NCI-H510A treated with DMSO at 0.1 percent for 48 hours (cell line): ENCODE measurements around the gene KMT2B.
A peak's percentile ranks its signal among the peaks of the same experiment; 100 is the strongest.
"Not testable (repeated sequence)": the region's sequence is repeated elsewhere in the genome, so short reads cannot be mapped to it uniquely, and the experiment has no call there.

Experiments used
- DNase-seq: peaks from one replicate; lab custom pipeline; 2025; lab: John Stamatoyannopoulos, UW

KMT2B gene

DNA sequence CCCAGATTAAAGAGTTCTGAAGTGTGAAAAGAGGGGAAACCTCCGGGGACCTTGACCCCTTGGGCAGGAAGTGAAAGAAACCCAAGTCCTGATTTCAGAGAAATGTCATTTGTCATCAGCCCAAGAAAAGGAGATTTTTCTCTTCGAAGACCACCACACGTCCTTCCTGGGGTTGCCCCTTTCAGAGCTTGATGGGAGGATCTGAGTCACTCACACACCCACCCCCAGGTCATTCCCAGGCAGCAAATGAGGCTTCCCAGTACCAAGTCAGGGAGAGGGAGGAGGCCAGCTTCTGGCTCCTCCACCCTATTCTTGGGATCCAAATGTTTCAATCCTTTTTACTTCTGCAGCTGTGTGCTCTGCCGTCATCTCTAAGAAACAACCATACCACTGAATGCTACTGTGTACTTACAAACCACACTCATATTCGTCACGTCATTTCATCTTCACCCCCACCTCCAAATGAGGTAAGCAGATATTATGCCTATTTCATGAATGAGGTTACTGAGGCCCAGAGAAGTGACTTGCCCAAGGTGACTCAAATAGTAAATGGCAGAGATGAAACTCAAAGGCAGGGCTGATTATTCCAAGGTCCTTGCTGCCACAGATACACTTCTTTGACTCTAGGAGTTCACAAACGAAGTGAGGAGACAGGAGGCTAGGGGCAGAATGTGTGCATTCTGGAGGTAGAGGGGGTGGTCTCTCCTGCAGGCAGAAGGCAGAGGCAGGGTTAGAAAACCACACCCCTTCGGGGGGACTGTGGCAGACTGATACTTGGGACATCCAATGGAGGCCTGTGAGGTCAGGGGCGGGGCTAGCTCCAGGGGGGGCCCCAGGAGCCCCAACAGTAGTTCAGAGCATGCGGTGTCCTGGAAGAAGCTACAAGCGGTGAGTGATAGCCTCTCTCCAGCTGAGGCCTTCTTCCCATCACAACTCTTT, 5.0 kb upstream of the KMT2B start:
- no peak for DNase-seq

GRCh38 chr19:35713506-35713850, 4.3 kb upstream of the KMT2B start:
- no peak for DNase-seq

DNA sequence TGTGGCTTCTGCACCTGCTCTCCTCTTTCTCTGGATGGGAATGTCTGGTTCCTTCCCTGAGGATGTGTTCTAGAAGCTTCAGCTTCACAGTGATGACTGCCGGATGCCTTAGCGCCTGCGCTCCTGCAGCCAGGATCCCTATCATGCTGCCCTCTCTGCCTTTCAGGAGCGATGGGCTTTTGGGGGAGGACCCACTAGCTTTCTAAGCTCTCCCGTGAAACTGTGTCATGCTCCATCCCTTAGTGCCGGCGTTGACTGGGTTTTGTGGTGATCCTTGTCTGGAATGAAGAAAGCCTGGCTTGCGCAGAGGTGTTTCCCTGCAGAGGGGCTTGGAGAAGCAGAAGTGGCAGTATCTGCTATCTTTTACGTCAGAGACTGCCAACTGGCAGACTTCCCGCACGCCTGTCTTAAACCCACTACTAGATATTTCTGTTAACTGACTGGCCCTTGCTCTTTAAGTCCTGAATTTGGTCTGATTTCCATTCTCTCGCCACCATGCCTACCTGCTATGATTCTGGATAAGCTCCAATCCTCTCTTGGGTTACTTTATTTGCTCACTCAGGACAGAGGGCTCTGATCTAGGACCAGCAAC, 3.8 kb upstream of the KMT2B start:
- no peak for DNase-seq

GRCh38 chr19:35714601-35715354, 3.0 kb upstream of the KMT2B start:
- no peak for DNase-seq

- no peak for DNase-seq
These were observed 2.4 kb upstream of the KMT2B start for GRCh38 chr19:35715355-35715809.

GRCh38 chr19:35715981-35716800, 1.6 kb upstream of the KMT2B start:
- DNase-seq, result no peak

- peak; percentile 83 for DNase-seq
These were observed 770 bp upstream of the KMT2B start for GRCh38 chr19:35716801-35717664.

GRCh38 chr19:35718345-35719041, 690 bp downstream of the KMT2B start:
- no peak for DNase-seq

DNA sequence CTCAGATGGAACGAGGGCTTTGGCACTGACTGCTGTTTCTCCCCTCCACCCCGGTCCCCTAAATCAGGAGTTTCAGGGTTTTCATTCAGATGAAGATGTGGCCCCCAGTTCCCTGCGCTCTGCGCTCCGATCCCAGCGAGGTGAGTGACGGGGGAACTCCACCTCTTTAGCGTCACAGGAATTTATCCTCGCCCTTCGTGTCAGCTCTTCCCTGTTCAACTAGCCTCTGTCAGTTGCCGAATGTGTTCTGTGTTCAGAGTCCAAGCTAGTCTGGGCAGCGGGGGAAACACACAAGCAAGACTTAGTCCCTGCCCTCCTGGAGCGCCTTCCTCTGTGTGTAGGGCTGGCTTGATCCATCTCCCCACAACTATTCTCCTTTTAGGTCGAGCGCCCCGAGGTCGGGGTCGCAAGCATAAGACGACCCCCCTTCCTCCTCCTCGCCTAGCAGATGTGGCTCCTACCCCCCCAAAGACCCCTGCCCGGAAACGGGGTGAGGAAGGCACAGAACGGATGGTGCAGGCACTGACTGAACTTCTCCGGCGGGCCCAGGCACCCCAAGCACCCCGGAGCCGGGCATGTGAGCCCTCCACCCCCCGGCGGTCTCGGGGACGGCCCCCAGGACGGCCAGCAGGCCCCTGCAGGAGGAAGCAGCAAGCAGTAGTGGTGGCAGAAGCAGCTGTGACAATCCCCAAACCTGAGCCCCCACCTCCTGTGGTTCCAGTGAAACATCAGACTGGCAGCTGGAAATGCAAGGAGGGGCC, 1.8 kb downstream of the KMT2B start:
- no peak for DNase-seq

DNA sequence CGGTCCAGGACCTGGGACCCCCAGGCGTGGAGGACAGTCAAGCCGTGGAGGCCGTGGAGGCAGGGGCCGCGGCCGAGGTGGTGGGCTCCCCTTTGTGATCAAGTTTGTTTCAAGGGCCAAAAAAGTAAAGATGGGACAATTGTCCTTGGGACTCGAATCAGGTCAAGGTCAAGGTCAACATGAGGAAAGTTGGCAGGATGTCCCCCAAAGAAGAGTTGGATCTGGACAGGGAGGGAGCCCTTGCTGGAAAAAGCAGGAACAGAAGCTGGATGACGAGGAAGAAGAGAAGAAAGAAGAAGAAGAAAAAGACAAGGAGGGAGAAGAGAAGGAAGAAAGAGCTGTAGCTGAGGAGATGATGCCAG, 2.3 kb downstream of the KMT2B start:
- DNase-seq, result no peak

DNA sequence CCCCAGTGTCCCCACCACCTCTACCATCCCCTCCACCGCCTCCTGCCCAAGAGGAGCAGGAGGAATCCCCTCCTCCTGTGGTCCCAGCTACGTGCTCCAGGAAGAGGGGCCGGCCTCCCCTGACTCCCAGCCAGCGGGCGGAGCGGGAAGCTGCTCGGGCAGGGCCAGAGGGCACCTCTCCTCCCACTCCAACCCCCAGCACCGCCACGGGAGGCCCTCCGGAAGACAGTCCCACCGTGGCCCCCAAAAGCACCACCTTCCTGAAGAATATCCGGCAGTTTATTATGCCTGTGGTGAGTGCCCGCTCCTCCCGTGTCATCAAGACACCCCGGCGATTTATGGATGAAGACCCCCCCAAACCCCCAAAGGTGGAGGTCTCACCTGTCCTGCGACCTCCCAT, 2.8 kb downstream of the KMT2B start:
- DNase-seq, result no peak

DNA sequence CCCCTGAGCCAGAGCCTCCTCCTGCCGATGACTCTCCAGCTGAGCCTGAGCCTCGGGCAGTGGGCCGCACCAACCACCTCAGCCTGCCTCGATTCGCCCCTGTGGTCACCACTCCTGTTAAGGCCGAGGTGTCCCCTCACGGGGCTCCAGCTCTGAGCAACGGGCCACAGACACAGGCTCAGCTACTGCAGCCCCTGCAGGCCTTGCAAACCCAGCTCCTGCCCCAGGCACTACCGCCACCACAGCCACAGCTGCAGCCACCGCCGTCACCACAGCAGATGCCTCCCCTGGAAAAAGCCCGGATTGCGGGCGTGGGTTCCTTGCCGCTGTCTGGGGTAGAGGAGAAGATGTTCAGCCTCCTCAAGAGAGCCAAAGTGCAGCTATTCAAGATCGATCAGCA, 3.6 kb downstream of the KMT2B start:
- DNase-seq, result no peak

- no peak for DNase-seq
These were observed 4.7 kb downstream of the KMT2B start for GRCh38 chr19:35722461-35722860.

GRCh38 chr19:35722897-35723296, 5.1 kb downstream of the KMT2B start:
- no peak for DNase-seq

DNA sequence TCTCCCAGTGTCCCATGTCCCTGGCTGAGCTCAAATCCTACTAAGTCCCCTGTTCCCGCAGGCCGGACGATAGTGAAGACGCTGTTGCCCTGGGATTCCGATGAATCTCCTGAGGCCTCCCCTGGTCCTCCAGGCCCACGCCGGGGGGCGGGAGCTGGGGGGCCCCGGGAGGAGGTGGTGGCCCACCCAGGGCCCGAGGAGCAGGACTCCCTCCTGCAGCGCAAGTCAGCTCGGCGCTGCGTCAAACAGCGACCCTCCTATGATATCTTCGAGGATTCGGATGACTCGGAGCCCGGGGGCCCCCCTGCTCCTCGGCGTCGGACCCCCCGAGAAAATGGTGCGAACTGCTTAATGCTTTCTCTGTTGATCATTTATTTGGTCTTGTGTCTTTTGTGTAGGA, 5.9 kb downstream of the KMT2B start:
- no peak for DNase-seq

DNA sequence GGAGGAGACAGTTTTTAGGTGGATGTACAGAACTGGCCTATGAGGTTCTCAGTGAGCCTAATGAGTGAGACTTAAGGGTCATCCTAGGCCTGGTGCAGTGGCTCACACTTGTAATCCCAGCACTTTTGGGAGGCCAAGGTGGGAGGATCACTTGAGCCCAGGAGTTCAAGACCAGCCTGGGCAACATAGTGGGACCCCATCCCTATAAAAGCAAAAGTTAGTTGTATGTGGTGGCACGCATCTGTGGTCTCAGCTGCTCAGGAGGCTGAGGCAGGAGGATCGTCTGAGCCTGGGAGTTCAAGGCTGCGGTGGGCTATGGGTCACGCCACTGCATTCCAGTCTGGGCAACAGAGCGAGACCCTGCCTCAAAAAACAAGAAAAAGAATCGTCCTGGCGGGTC, 6.3 kb downstream of the KMT2B start:
- not testable (repeated sequence) for DNase-seq

GRCh38 chr19:35724560-35724959, 6.8 kb downstream of the KMT2B start:
- no peak for DNase-seq

DNA sequence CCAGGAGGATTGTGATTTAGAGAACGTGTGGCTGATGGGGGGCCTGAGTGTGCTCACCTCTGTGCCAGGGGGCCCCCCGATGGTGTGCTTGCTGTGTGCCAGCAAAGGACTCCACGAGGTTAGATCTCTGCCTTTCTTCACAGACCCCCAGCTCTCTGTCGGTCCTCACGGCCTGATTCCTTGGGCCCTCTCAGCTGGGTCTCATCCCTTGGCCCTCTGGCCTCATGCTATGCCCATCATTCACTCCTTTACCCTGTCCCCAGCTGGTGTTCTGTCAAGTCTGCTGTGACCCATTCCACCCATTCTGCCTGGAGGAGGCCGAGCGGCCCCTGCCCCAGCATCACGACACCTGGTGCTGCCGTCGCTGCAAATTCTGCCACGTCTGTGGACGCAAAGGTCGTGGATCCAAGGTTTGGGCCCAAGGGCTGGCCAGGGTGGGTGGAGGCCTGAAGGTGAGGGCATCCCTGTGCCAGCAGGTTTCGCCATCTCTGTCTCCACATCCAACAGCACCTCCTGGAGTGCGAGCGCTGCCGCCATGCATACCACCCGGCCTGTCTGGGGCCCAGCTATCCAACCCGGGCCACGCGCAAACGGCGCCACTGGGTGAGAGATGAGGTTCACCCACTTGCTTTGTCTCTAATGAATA, 7.5 kb downstream of the KMT2B start:
- DNase-seq, result no peak
